ENCODE results near the gene R3HDM2.

DNA sequence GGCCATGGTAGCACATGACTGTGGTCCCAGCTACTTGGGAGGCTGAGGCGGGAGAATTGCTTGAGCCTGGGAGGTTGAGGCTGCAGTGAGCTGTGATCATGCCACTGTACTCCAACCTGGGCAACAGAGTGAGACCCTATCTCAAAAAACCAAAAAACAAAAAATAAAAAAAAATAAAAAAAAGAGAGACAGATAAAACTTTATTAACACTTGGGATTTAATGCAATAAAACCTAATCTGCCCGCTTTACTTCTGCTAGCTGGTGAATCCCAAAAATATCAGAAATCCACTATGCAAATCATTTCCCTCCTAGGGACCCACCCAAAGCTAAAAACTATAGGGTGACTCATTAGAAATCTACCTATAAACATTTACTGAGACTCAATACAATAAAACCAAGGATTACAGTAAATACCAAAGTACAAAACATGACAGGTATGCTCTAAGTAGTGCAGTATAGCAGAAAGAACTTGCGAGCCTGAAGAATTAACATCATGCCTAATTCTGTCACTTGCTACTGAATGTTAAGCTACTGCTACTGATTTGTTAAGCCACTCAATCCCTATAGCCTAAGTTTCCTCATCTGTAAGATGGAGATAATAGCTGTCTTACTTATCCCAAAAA is 129.8 kb downstream of the R3HDM2 start:
- TF ChIP-seq SUZ12 (IDR thresholded peaks at IDR 0.05; ENCODE audit: extremely low read depth, insufficient read depth, insufficient read length) (no peak), ZNF274 (IDR thresholded peaks at IDR 0.05; ENCODE audit: low read depth, low read length) (no peak), YY1 (IDR thresholded peaks at IDR 0.05; ENCODE audit: insufficient read depth, insufficient read length) (no peak)
